Activated naive CD8-positive, alpha-beta T cell treated with anti-CD3 and anti-CD28 coated beads, Interleukin-2, amount 10 ng/mL, durations not matched to agents 7 days and 5 days (primary cell): ENCODE data around the gene ECI2. TPM values are rescaled to one million over a fixed set of nuclear protein-coding genes. Genes with fewer than 3 reads are reported as not detected.
A peak's percentile ranks its signal among the peaks of the same experiment; 100 is the strongest.

Experiments
- ATAC-seq: fragments of 150-1000 bp; cut with Tn5 transposase; one replicate; pipeline ENCODE4 v1.10.0; 2021; ENCODE audit warnings: low read depth, moderate library complexity
- POLR2A ChIA-PET: fragments of 350-600 bp; sonication (Branson Sonifier 250); formaldehyde crosslinking; loops from one replicate; lab custom pipeline; 2021; ENCODE audit warnings: antibody characterized with exemption; lab: Charles Lee
- DNase-seq: peaks from one replicate; pipeline ENCODE4 v3.0.0; 2021
- H3K27ac Mint-ChIP-seq: one replicate; pipeline ENCODE4 v1.8.0; 2022; ENCODE audit warnings: mild to moderate bottlenecking, mixed read lengths
- H3K27me3 Mint-ChIP-seq: one replicate; pipeline ENCODE4 v1.8.0; 2022; ENCODE audit warnings: mild to moderate bottlenecking, moderate library complexity, mixed read lengths
- H3K36me3 Mint-ChIP-seq: one replicate; pipeline ENCODE4 v1.8.0; 2021; ENCODE audit warnings: mild to moderate bottlenecking, mixed read lengths
- H3K4me1 Mint-ChIP-seq: one replicate; pipeline ENCODE4 v1.8.0; 2021; ENCODE audit warnings: mixed read lengths
- H3K4me3 Mint-ChIP-seq: one replicate; pipeline ENCODE4 v1.8.0; 2022; ENCODE audit warnings: mild to moderate bottlenecking, moderate library complexity, mixed read lengths
- H3K9me3 Mint-ChIP-seq: one replicate; pipeline ENCODE4 v1.8.0; 2021; ENCODE audit warnings: mixed read lengths
- total RNA-seq, 2 experiments: library from RNA; stranded (reverse); gene quantifications; one replicate each; pipeline ENCODE4 v1.2.3, GENCODE V29; 2021

ECI2 gene
- total RNA-seq, 2 experiments from 2014 or later = 55.9 to 61.9 TPM

GRCh38 chr6:4163408-4164116 is 28.2 kb upstream of the ECI2 start:
- Mint-ChIP-seq H3K27ac (no peak overlapping the region), H3K4me3 (no peak overlapping the region), H3K9me3 (no peaks in the 10 kb centered on the region), H3K4me1 (peaks cover 5% of the 10 kb centered on the region), H3K36me3 (no peaks in the 10 kb centered on the region), H3K27me3 (peaks cover 6% of the 10 kb centered on the region)
- no peak for DNase-seq
- no peak for ATAC-seq
- POLR2A ChIA-PET = no interaction called here

- Mint-ChIP-seq H3K27ac (no peak overlapping the region), H3K9me3 (no peaks in the 10 kb centered on the region), H3K36me3 (no peaks in the 10 kb centered on the region), H3K4me3 (no peak overlapping the region), H3K4me1 (peaks cover 5% of the 10 kb centered on the region), H3K27me3 (peaks cover 3% of the 10 kb centered on the region)
- DNase-seq (no peak), ATAC-seq (no peak)
- POLR2A ChIA-PET = no interaction called here
These were observed 27.0 kb upstream of the ECI2 start for GRCh38 chr6:4162370-4162769.

- Mint-ChIP-seq H3K36me3 (no peaks in the 10 kb centered on the region), H3K4me1 (peaks cover 6% of the 10 kb centered on the region), H3K27ac (no peak overlapping the region), H3K4me3 (no peak overlapping the region), H3K9me3 (no peaks in the 10 kb centered on the region), H3K27me3 (peaks cover 3% of the 10 kb centered on the region)
- no peak for ATAC-seq
- DNase-seq = no peak
- POLR2A ChIA-PET = no interaction called here
These were observed 24.1 kb upstream of the ECI2 start for GRCh38 chr6:4159491-4159890.

- DNase-seq (no peak), ATAC-seq (no peak)
- Mint-ChIP-seq H3K9me3 (no peaks in the 10 kb centered on the region), H3K27me3 (peaks cover 5% of the 10 kb centered on the region), H3K4me1 (peaks cover 6% of the 10 kb centered on the region), H3K27ac (no peak overlapping the region), H3K36me3 (no peaks in the 10 kb centered on the region), H3K4me3 (no peak overlapping the region)
- POLR2A ChIA-PET = no interaction called here
These were observed 22.1 kb upstream of the ECI2 start for GRCh38 chr6:4157506-4157905.

- no peaks in the 10 kb centered on the region for H3K9me3 Mint-ChIP-seq
- H3K36me3 Mint-ChIP-seq = no peaks in the 10 kb centered on the region
- ATAC-seq = peak; percentile 83
- peaks cover 6% of the 10 kb centered on the region for H3K4me1 Mint-ChIP-seq
- H3K27ac Mint-ChIP-seq = no peak overlapping the region
- POLR2A ChIA-PET = interaction anchor here (0.8 to 3.3 kb wide), 3 partner anchors 20 to 138 kb away, joined by 3 to 11 read pairs (median 5); no protein-coding TSS in a partner anchor
- no peak overlapping the region for H3K4me3 Mint-ChIP-seq
- peak; percentile 45 for DNase-seq
- peaks cover 11% of the 10 kb centered on the region for H3K27me3 Mint-ChIP-seq
These were observed 20.6 kb upstream of the ECI2 start for GRCh38 chr6:4155848-4156466.

- no peaks in the 10 kb centered on the region for H3K9me3 Mint-ChIP-seq
- DNase-seq (no peak), ATAC-seq (no peak)
- POLR2A ChIA-PET = interaction anchor here (0.9 to 3.3 kb wide), 2 partner anchors 18 to 94 kb away, joined by 3 to 11 read pairs; partner anchors contain the start of gene ECI2
- H3K36me3 Mint-ChIP-seq = no peaks in the 10 kb centered on the region
- no peak overlapping the region for H3K27ac Mint-ChIP-seq
- peaks cover 29% of the 10 kb centered on the region for H3K27me3 Mint-ChIP-seq
- peaks cover 6% of the 10 kb centered on the region for H3K4me1 Mint-ChIP-seq
- no peak overlapping the region for H3K4me3 Mint-ChIP-seq
These were observed 18.2 kb upstream of the ECI2 start for GRCh38 chr6:4153514-4153985.

- H3K27me3 Mint-ChIP-seq = peaks cover 17% of the 10 kb centered on the region
- ATAC-seq (no peak), DNase-seq (no peak)
- H3K36me3 Mint-ChIP-seq = peaks cover 4% of the 10 kb centered on the region
- H3K4me1 Mint-ChIP-seq = no peaks in the 10 kb centered on the region
- no peak overlapping the region for H3K27ac Mint-ChIP-seq
- peaks cover 5% of the 10 kb centered on the region for H3K9me3 Mint-ChIP-seq
- no peak overlapping the region for H3K4me3 Mint-ChIP-seq
- POLR2A ChIA-PET = no interaction called here
These were observed 9.7 kb upstream of the ECI2 start for GRCh38 chr6:4145083-4145482.

GRCh38 chr6:4139272-4139671 is 3.9 kb upstream of the ECI2 start:
- H3K4me1 Mint-ChIP-seq = peaks cover 8% of the 10 kb centered on the region
- POLR2A ChIA-PET = interaction anchor here (0.5 kb wide), 1 partner anchor 21 kb away, joined by 5 read pairs; no protein-coding TSS in a partner anchor
- peaks cover 5% of the 10 kb centered on the region for H3K9me3 Mint-ChIP-seq
- ATAC-seq (no peak), DNase-seq (no peak)
- H3K27ac Mint-ChIP-seq = no peak overlapping the region
- H3K36me3 Mint-ChIP-seq = peaks cover 4% of the 10 kb centered on the region
- peaks cover 4% of the 10 kb centered on the region for H3K27me3 Mint-ChIP-seq
- no peak overlapping the region for H3K4me3 Mint-ChIP-seq

GRCh38 chr6:4138186-4138585 is 2.8 kb upstream of the ECI2 start:
- Mint-ChIP-seq H3K9me3 (peaks cover 4% of the 10 kb centered on the region), H3K4me1 (peaks cover 17% of the 10 kb centered on the region), H3K27me3 (peaks cover 4% of the 10 kb centered on the region), H3K36me3 (peaks cover 8% of the 10 kb centered on the region), H3K27ac (no peak overlapping the region), H3K4me3 (no peak overlapping the region)
- ATAC-seq = no peak
- DNase-seq = no peak
- POLR2A ChIA-PET = interaction anchor here (3.6 kb wide), 1 partner anchor 79 kb away, joined by 19 read pairs; no protein-coding TSS in a partner anchor

- peaks cover 21% of the 10 kb centered on the region for H3K36me3 Mint-ChIP-seq
- H3K4me1 Mint-ChIP-seq = peaks cover 17% of the 10 kb centered on the region
- ATAC-seq = no peak
- H3K9me3 Mint-ChIP-seq = peaks cover 1% of the 10 kb centered on the region
- DNase-seq = no peak
- H3K4me3 Mint-ChIP-seq = peak overlapping the region; percentile 82
- POLR2A ChIA-PET = interaction anchor here (0.8 to 4.2 kb wide), 8 partner anchors 19 to 287 kb away, joined by 3 to 38 read pairs (median 7); partner anchors contain the start of gene FAM50B
- peak overlapping the region; percentile 76 for H3K27ac Mint-ChIP-seq
- no peaks in the 10 kb centered on the region for H3K27me3 Mint-ChIP-seq
These were observed 1.0 kb upstream of the ECI2 start for GRCh38 chr6:4136354-4136831.

- DNase-seq = peak; percentile 92
These were observed 434 bp upstream of the ECI2 start for GRCh38 chr6:4135665-4136353.

GRCh38 chr6:4133941-4134838 is 1.2 kb downstream of the ECI2 start:
- DNase-seq = peak; percentile 40
- Mint-ChIP-seq H3K4me1 (peaks cover 16% of the 10 kb centered on the region), H3K4me3 (peak overlapping the region; percentile 82), H3K36me3 (peaks cover 36% of the 10 kb centered on the region), H3K9me3 (peaks cover 1% of the 10 kb centered on the region), H3K27me3 (no peaks in the 10 kb centered on the region), H3K27ac (peak overlapping the region; percentile 86)
- no peak for ATAC-seq
- POLR2A ChIA-PET = interaction anchor here (1.3 to 4.2 kb wide), 5 partner anchors 15 to 285 kb away, joined by 3 to 38 read pairs (median 15); partner anchors contain the start of gene FAM50B

More at GRCh38 chr6:4135665-4136353, 434 bp upstream of the ECI2 start:
- Mint-ChIP-seq H3K27ac (peak overlapping the region; percentile 76), H3K36me3 (peaks cover 23% of the 10 kb centered on the region), H3K27me3 (no peaks in the 10 kb centered on the region), H3K4me1 (peaks cover 17% of the 10 kb centered on the region), H3K9me3 (peaks cover 1% of the 10 kb centered on the region), H3K4me3 (peak overlapping the region; percentile 82)
- POLR2A ChIA-PET = interaction anchor here (0.6 to 4.2 kb wide), 11 partner anchors 17 to 287 kb away, joined by 3 to 38 read pairs (median 5); partner anchors contain the start of gene FAM50B
- peak; percentile 89 for ATAC-seq
